GM06990 (cell line): ENCODE measurements around the gene TBC1D25.

ENCODE experiments used
- DNase-seq: peaks from one replicate; pipeline ENCODE4 v3.0.0-alpha.2; 2011; ENCODE audit not compliant: insufficient read length; ENCODE audit errors: extremely low read depth
- H3K27me3 ChIP-seq: replicated peaks from 2 replicates; pipeline ENCODE4 v1.6.0; 2011; ENCODE audit warnings: low read length; ENCODE audit not compliant: control insufficient read depth, insufficient read depth
- H3K36me3 ChIP-seq: 2 replicates; pipeline ENCODE4 v1.5.1; 2011; ENCODE audit warnings: low read length; ENCODE audit not compliant: control insufficient read depth, insufficient read depth
- H3K4me3 ChIP-seq: replicated peaks from 2 replicates; pipeline ENCODE4 v1.5.1; 2011; ENCODE audit warnings: low read depth, mild to moderate bottlenecking, control low read depth, low read length
- TF ChIP-seq, protein P1 (sequence below): IDR thresholded peaks from 2 replicates; pipeline ENCODE4 v1.5.1; 2011; ENCODE audit warnings: low read length, control low read depth, mild to moderate bottlenecking, inconsistent platforms; ENCODE audit not compliant: insufficient read depth, poor library complexity, severe bottlenecking

TBC1D25 gene

DNA sequence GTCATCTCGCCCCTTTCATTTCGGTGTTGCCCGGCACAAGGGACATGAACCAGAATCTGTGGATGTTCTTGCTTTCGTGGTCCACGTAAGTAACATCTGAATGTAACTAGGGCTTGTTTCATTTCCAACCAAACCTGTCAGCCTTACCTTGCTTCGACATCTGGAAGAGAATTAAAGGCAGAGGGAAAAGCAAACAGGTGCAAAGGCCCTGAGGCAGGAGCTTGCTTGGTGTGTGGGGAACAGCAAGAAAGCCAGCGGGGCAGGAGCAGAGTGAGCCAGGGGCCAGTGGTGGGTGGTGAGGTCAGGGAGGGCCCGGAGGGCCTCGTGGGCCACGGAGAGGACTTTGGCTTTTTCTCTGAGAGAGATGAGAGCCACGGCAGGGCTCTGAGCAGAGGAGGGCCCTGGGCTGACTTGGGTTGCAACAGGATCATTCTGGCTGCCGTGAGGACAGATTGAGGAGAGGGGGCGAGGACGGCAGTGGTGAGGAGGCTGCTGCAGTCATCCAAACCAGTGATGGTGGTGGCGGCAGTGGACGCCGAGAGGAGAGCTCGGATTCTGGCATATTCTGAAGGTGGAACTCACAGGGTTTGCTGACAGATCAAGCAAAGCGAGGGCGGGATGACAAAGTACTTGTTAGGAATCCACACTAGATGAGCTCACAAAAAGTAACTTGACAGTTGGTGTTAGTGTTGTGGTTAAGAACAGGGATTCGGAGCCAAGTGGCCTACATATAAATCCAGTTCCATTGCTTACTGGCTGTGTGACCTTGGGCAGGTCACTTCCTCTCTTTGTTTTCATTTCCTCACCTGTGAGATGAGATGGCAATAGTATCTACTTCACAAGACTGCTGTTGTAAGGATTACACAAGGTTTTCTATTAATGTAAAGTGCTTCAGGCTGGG, 50.9 kb downstream of the TBC1D25 start:
- TF ChIP-seq, protein P1, sequence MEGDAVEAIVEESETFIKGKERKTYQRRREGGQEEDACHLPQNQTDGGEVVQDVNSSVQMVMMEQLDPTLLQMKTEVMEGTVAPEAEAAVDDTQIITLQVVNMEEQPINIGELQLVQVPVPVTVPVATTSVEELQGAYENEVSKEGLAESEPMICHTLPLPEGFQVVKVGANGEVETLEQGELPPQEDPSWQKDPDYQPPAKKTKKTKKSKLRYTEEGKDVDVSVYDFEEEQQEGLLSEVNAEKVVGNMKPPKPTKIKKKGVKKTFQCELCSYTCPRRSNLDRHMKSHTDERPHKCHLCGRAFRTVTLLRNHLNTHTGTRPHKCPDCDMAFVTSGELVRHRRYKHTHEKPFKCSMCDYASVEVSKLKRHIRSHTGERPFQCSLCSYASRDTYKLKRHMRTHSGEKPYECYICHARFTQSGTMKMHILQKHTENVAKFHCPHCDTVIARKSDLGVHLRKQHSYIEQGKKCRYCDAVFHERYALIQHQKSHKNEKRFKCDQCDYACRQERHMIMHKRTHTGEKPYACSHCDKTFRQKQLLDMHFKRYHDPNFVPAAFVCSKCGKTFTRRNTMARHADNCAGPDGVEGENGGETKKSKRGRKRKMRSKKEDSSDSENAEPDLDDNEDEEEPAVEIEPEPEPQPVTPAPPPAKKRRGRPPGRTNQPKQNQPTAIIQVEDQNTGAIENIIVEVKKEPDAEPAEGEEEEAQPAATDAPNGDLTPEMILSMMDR, result no peak
- no peaks in the 10 kb centered on the region for H3K27me3 ChIP-seq
- DNase-seq, result no peak
- no peak overlapping the region for H3K4me3 ChIP-seq
- H3K36me3 ChIP-seq, result no peaks in the 10 kb centered on the region

GRCh38 chrX:48591255-48591791, 51.8 kb downstream of the TBC1D25 start:
- no peak for DNase-seq
- no peaks in the 10 kb centered on the region for H3K36me3 ChIP-seq
- no peaks in the 10 kb centered on the region for H3K27me3 ChIP-seq
- TF ChIP-seq, protein P1, result no peak
- H3K4me3 ChIP-seq, result no peak overlapping the region

- Histone ChIP-seq H3K36me3 (no peaks in the 10 kb centered on the region), H3K4me3 (no peak overlapping the region), H3K27me3 (no peaks in the 10 kb centered on the region)
- no peak for DNase-seq
- TF ChIP-seq, protein P1, result no peak
Measured at GRCh38 chrX:48592971-48593370, 53.5 kb downstream of the TBC1D25 start.

DNA sequence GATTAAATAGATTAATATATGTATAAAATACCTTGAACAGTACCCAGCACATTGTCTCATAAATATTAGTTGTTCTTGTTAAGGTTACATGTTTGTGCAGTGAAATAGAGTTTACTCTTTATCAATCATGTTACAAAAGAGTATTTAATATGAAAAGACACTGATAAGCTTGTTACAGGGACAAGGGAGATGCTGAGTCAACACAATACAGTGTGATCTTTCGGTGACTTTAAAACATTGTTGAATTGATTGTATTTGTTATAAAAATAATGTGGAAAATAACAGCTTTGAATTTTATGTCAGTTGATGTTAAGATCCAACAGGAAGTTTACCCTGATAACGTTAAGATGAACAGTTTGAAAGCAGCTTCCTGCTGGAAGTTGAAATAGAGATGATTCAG, 56.4 kb downstream of the TBC1D25 start:
- Histone ChIP-seq H3K4me3 (no peak overlapping the region), H3K27me3 (no peaks in the 10 kb centered on the region), H3K36me3 (peaks cover 2% of the 10 kb centered on the region)
- DNase-seq, result no peak
- TF ChIP-seq, protein P1, result no peak

GRCh38 chrX:48597353-48598264, 58.1 kb downstream of the TBC1D25 start, which contains the start of gene WDR13:
TSS of gene WDR13 (plus strand) at chrX:48597492. CDS start at chrX:48597997, 505 bp downstream.
- TF ChIP-seq, protein P1, result no peak
- Histone ChIP-seq H3K27me3 (no peaks in the 10 kb centered on the region), H3K4me3 (peak within 1 kb of the TSS; percentile 89), H3K36me3 (peaks cover 2% of the 10 kb centered on the region)
- DNase-seq, result peak; percentile 94
